Panc1 (cell line): ENCODE results near the gene SF3B5.

Source experiments
- POLR2AphosphoS5 ChIP-seq: IDR thresholded peaks from 2 replicates; pipeline ENCODE4 v1.6.1; 2012; ENCODE audit warnings: mild to moderate bottlenecking, low read depth, low read length, moderate library complexity
- TF ChIP-seq, protein P1 (sequence below), 2 experiments: IDR thresholded peaks; 2 replicates each; pipeline ENCODE4 v1.6.1; 2011 to 2012; ENCODE audit warnings: low read depth in 2 of 2, control low read depth in 1 of 2, low read length in 1 of 2, mild to moderate bottlenecking in 1 of 2, moderate library complexity in 1 of 2; ENCODE audit not compliant: insufficient read depth in 1 of 2
- TF ChIP-seq, protein P2 (sequence below): fragments of 450-650 bp; IDR thresholded peaks from 2 replicates; pipeline ENCODE4 v1.5.1; 2017; ENCODE audit warnings: mild to moderate bottlenecking

DNA sequence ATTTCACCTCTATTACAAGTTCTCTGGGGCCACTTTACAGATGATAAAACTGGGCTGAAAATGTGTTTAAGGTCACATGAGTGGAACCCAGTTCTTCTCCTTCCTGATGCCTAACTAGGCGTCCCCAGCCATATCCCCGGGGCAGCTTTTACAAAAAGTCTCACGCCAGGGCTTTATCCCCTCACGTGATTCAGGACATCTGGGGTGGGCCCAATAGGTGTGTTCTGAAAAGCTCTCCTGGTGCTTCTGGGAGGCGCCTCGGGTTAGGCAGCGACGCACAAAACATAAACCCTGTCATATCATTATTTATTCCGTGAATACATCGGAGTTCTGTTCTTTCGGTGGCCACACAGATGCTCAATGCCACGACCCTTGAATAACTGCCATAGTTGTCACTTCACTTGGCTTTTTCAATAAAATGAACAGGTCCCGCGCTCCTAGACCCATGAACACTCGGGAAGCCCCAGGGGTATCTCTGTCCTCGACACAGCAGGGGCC is 32.1 kb downstream of the SF3B5 start:
- TF ChIP-seq, protein P1, sequence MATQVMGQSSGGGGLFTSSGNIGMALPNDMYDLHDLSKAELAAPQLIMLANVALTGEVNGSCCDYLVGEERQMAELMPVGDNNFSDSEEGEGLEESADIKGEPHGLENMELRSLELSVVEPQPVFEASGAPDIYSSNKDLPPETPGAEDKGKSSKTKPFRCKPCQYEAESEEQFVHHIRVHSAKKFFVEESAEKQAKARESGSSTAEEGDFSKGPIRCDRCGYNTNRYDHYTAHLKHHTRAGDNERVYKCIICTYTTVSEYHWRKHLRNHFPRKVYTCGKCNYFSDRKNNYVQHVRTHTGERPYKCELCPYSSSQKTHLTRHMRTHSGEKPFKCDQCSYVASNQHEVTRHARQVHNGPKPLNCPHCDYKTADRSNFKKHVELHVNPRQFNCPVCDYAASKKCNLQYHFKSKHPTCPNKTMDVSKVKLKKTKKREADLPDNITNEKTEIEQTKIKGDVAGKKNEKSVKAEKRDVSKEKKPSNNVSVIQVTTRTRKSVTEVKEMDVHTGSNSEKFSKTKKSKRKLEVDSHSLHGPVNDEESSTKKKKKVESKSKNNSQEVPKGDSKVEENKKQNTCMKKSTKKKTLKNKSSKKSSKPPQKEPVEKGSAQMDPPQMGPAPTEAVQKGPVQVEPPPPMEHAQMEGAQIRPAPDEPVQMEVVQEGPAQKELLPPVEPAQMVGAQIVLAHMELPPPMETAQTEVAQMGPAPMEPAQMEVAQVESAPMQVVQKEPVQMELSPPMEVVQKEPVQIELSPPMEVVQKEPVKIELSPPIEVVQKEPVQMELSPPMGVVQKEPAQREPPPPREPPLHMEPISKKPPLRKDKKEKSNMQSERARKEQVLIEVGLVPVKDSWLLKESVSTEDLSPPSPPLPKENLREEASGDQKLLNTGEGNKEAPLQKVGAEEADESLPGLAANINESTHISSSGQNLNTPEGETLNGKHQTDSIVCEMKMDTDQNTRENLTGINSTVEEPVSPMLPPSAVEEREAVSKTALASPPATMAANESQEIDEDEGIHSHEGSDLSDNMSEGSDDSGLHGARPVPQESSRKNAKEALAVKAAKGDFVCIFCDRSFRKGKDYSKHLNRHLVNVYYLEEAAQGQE (IDR thresholded peaks at IDR 0.05; ENCODE audit: insufficient read depth in 1 of 2, low read depth in 2 of 2, low read length in 1 of 2), result no peak
- TF ChIP-seq, protein P2, sequence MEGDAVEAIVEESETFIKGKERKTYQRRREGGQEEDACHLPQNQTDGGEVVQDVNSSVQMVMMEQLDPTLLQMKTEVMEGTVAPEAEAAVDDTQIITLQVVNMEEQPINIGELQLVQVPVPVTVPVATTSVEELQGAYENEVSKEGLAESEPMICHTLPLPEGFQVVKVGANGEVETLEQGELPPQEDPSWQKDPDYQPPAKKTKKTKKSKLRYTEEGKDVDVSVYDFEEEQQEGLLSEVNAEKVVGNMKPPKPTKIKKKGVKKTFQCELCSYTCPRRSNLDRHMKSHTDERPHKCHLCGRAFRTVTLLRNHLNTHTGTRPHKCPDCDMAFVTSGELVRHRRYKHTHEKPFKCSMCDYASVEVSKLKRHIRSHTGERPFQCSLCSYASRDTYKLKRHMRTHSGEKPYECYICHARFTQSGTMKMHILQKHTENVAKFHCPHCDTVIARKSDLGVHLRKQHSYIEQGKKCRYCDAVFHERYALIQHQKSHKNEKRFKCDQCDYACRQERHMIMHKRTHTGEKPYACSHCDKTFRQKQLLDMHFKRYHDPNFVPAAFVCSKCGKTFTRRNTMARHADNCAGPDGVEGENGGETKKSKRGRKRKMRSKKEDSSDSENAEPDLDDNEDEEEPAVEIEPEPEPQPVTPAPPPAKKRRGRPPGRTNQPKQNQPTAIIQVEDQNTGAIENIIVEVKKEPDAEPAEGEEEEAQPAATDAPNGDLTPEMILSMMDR, result no peak
- TF ChIP-seq POLR2AphosphoS5, result no peak
